Upper lobe of left lung (tissue), 4 donors: ENCODE results near the gene NCBP1.

Experiments
- CTCF ChIP-seq, 6 experiments: fragments of 450-650 bp in 4 of 6; fragments of 200-600 bp in 2 of 6; sonication (generic) in 2 of 6; IDR thresholded peaks; one replicate each; pipeline ENCODE4 v1.5.1; 2016 to 2019; ENCODE audit warnings: antibody characterized with exemption in 6 of 6
- EP300 ChIP-seq, 4 donors: sonication (generic); formaldehyde crosslinking; IDR thresholded peaks; one replicate each; pipeline ENCODE4 v1.5.1; 2017; ENCODE audit warnings: antibody characterized with exemption in 4 of 4, control low read depth in 2 of 4
- POLR2A ChIP-seq, 4 donors: fragments of 450-650 bp; IDR thresholded peaks; one replicate each; pipeline ENCODE4 v1.5.1; 2016 to 2017; ENCODE audit warnings: antibody characterized with exemption in 4 of 4, mild to moderate bottlenecking in 2 of 4
- POLR2AphosphoS5 ChIP-seq, 2 donors: sonication (generic); formaldehyde crosslinking; IDR thresholded peaks; one replicate each; pipeline ENCODE4 v1.5.1; 2017; ENCODE audit warnings: antibody characterized with exemption in 2 of 2

GRCh38 chr9:97682242-97682641 is 48.6 kb downstream of the NCBP1 start:
- TF ChIP-seq CTCF (IDR thresholded peaks at IDR 0.05) (no peak), POLR2A (IDR thresholded peaks at IDR 0.05) (no peak), POLR2AphosphoS5 (IDR thresholded peaks at IDR 0.05) (no peak), EP300 (IDR thresholded peaks at IDR 0.05) (no peak)
